Fibroblast of the aortic adventitia (primary cell): ENCODE measurements around the gene GOLPH3. TPM values are rescaled to one million over a fixed set of nuclear protein-coding genes. Genes with fewer than 3 reads are reported as not detected.
A peak's percentile ranks its signal among the peaks of the same experiment; 100 is the strongest.

Experiments used
- DNase-seq: peaks from one replicate; pipeline ENCODE4 v3.0.0-alpha.2; 2010; ENCODE audit warnings: low read depth
- H3K4me3 ChIP-seq: 2 replicates; pipeline ENCODE4 v1.5.1; 2011; ENCODE audit warnings: low read depth, mild to moderate bottlenecking, control low read depth, low read length, moderate library complexity
- total RNA-seq: library from RNA; depleted of rRNA; stranded (reverse); fragments of >200 nt; gene quantifications from 2 replicates; pipeline ENCODE4 v1.2.3, GENCODE V29; 2012; ENCODE audit warnings: low replicate concordance
- TF ChIP-seq, protein P1 (sequence below): IDR thresholded peaks from 2 replicates; pipeline ENCODE4 v1.5.1; 2011; ENCODE audit warnings: mild to moderate bottlenecking, low read length, control low read depth, inconsistent platforms; ENCODE audit not compliant: insufficient read depth

The GOLPH3 gene
- total RNA-seq, 1 donor: 104 TPM

DNA sequence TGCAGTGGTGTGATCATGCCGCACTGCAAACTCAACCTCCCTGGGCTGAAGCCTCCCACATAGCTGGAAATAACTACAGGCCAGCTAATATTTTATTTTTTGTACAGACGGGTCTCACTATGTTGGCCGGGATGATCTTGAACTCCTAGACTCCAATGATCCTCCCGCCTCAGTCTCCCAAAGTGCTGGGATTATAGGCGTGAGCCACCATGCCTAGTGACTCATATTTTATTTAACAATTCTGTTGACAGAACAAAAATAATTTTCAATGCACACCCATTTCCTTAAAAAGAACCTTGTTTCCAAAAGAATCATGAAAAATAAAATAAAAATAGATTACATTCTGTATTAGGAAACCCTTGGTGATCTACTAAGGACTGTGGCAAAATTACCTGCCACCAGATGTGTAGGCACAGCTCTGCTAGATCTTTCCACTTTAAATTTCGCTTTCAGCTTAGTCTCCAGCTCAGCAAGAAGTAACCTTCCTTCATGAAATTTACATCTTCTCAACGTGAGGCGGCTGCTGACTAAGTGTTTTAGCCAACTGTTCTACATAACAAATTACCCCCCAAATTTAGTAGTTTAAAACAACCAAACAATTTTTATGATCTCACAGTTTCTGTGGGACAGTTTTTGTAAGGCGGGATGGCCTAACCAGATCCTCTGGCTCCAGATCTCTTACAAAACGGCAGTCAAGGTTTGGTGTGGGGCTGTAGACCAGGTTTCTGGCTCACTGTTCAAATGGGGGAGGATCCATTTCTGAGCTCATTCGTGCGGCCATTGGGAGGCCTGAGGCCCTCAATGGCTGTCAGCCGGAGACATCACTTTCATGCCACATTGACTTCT is 32.6 kb upstream of the GOLPH3 start:
- TF ChIP-seq, protein P1, sequence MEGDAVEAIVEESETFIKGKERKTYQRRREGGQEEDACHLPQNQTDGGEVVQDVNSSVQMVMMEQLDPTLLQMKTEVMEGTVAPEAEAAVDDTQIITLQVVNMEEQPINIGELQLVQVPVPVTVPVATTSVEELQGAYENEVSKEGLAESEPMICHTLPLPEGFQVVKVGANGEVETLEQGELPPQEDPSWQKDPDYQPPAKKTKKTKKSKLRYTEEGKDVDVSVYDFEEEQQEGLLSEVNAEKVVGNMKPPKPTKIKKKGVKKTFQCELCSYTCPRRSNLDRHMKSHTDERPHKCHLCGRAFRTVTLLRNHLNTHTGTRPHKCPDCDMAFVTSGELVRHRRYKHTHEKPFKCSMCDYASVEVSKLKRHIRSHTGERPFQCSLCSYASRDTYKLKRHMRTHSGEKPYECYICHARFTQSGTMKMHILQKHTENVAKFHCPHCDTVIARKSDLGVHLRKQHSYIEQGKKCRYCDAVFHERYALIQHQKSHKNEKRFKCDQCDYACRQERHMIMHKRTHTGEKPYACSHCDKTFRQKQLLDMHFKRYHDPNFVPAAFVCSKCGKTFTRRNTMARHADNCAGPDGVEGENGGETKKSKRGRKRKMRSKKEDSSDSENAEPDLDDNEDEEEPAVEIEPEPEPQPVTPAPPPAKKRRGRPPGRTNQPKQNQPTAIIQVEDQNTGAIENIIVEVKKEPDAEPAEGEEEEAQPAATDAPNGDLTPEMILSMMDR: no peak
- no peak overlapping the region for H3K4me3 ChIP-seq
- no peak for DNase-seq

DNA sequence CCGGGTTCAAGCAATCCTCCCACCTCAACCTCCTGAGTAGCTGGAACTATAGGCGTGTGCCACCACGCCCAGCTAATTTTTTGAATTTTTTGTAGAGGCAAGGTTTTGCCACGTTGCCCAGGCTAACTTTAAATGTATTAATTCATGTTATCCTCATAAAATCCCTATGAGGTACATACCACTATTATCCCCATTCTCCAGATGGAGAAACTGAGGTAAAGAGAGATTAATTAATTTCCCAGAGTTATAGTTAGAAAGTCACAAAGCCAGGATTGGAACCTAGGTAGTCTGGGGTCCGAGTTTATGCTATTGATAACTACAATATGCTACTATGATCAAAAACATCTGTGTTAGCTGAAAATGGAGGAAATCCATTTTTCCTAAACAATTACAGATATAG is 31.9 kb upstream of the GOLPH3 start:
- no peak overlapping the region for H3K4me3 ChIP-seq
- TF ChIP-seq, protein P1: no peak
- DNase-seq: no peak

DNA sequence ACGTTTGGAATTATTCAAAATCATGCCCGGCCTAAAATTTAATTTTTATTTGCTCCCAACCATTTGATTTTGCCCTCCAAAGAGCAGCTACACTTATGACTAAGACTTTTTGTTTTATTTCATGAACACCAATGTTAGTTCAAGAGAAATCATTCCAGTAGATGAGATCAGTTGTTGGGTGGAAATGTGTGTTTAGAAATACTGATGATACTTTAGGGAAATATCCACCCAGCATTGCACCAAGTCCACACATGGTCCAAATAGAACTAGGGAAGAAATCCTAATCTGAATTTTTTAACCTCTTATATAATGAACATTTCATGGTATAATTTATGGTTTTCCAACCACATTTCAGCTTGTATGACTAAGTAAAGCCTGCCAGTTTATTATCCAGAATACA is 28.3 kb upstream of the GOLPH3 start:
- H3K4me3 ChIP-seq: no peak overlapping the region
- TF ChIP-seq, protein P1: no peak
- DNase-seq: peak; percentile 92

DNA sequence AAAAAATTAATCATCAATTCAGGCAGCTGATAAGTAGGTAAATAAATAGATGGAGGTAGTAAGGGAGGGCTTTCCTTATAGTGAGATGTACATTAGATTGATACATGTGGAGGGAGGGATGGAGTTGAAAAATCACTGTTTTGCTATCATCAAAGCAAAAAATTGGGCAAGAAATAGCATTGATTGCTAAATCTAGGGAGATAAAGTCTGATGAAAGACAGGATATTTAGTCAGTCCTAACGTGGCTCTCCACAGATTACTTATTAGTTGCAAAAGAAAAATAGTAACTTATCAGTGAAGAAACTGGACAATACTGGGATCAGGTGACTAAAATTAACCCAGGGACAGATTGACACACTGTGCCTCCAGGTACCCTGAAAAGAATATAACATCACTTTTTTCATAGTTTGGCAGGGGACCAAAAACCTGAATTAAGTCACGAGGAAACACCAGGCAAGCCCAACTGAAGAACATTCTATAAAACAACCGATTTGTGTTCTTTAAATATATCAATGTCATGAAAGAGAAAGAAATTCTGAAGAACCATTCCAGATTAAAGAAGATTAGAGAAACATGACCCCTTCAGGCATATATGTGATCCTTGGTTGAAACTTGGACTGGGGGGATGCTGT is 27.1 kb upstream of the GOLPH3 start:
- no peak overlapping the region for H3K4me3 ChIP-seq
- TF ChIP-seq, protein P1: no peak
- peak; percentile 80 for DNase-seq

DNA sequence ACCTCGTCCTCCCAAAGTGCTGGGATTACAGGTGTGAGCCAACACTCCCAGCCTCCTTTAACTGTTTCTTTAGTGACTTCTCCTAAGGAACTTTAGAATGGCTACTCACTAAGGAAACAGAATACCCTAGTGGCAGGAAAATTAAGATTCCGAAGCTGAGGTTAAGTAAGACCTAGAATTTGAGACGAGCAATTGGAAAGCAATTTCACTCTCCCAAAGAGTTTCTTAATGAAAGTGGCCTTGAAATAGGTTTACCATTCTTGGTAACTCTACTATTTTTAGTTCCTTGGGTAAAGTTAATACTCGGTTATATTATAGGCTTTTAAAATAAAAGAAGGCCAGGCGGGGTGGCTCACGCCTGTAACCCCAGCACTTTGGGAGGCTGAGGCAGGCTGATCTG is 22.9 kb upstream of the GOLPH3 start:
- H3K4me3 ChIP-seq: no peak overlapping the region
- TF ChIP-seq, protein P1: no peak
- no peak for DNase-seq

DNA sequence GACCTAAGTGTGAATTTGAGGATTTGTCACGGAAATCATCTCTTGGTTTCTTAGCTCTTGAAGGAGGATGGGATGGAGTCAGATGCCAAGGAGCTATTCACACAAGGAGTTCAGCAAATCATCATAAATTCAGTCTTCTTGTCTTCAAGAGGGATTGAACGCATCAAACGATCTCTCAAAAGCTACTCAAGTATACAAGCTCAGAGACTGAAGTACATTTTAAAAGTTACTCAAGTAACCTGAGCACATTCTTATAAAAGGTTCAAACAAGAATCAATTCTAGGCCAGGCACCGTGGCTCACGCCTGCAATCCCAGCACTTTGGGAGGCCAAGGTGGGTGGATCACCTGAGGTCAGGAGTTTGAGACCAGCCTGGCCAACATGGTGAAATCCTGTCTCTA is 21.1 kb upstream of the GOLPH3 start:
- H3K4me3 ChIP-seq: no peak overlapping the region
- no peak for DNase-seq
- TF ChIP-seq, protein P1: no peak
